ENCODE measurements around the gene TMEM117. TPM values are rescaled to one million over a fixed set of nuclear protein-coding genes. Genes with fewer than 3 reads are reported as not detected.

Gene TMEM117
- polyA plus RNA-seq, 1 donor (not counting 4 experiments of a cell fraction or from before 2014, with no cell fraction given): 8.5 TPM

DNA sequence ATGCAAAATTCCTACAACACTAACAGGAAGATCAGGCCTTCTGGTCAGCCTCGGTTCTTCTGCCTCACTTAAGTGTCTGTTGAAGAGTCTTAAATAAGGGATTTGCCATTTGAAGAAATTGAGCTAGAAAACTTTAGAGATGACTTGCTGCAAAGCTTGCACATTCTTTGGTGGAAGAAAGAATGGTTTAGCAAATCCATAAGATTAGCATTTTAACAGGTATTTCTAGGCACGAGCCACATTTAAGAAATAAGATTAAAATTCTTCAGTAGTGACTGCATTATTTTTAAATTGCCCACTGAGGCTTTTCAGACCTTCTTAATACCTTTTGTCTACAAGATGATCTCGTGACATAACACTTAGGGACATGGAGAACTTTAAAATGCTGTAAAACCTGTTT, 327.1 kb downstream of the TMEM117 start:
- dilution Hi-C loops (cut with MboI; ENCODE audit: extremely low pct_ligation_motif_present, low sequenced_read_pairs): no loop called here
- Histone ChIP-seq H3K9me3 (ENCODE audit: control insufficient read depth, low read depth, low read length) (no peaks in the 10 kb centered on the region), H3K4me3 (ENCODE audit: control insufficient read depth in 2 of 3, extremely low read depth in 1 of 3, insufficient read depth in 2 of 3, low read depth in 1 of 3, low read length in 3 of 3) (no peak overlapping the region), H3K27me3 (ENCODE audit: control insufficient read depth, extremely low read depth, insufficient read depth, low read length) (no peaks in the 10 kb centered on the region), H3K79me2 (ENCODE audit: control insufficient read depth, insufficient read depth, low read length) (no peaks in the 10 kb centered on the region), H3K4me2 (ENCODE audit: control insufficient read depth, extremely low read depth, insufficient read depth, low read depth, low read length) (no peak overlapping the region), H3K9ac (ENCODE audit: control insufficient read depth, extremely low read depth, insufficient read depth, low read length) (no peak overlapping the region), H3K27ac (ENCODE audit: control insufficient read depth, insufficient read depth, low read length) (no peak overlapping the region), H3K4me1 (ENCODE audit: control insufficient read depth, extremely low read depth, insufficient read depth, low read length) (no peaks in the 10 kb centered on the region), H4K20me1 (ENCODE audit: control insufficient read depth, extremely low read depth, insufficient read depth, low read length) (no peaks in the 10 kb centered on the region), H2AFZ (ENCODE audit: control insufficient read depth, low read length) (no peak overlapping the region), H3K36me3 (ENCODE audit: control insufficient read depth in 2 of 2, extremely low read depth in 1 of 2, insufficient read depth in 2 of 2, low read length in 2 of 2) (no peaks in the 10 kb centered on the region), H3K9me1 (ENCODE audit: control insufficient read depth, extremely low read depth, insufficient read depth, low read length) (no peaks in the 10 kb centered on the region)
- no peak for DNase-seq (ENCODE audit: low read depth, low spot score)
- FAIRE-seq: no peak
- TF ChIP-seq EZH2 (IDR thresholded peaks at IDR 0.05; ENCODE audit: low read length): no peak
- TF ChIP-seq, protein P1, sequence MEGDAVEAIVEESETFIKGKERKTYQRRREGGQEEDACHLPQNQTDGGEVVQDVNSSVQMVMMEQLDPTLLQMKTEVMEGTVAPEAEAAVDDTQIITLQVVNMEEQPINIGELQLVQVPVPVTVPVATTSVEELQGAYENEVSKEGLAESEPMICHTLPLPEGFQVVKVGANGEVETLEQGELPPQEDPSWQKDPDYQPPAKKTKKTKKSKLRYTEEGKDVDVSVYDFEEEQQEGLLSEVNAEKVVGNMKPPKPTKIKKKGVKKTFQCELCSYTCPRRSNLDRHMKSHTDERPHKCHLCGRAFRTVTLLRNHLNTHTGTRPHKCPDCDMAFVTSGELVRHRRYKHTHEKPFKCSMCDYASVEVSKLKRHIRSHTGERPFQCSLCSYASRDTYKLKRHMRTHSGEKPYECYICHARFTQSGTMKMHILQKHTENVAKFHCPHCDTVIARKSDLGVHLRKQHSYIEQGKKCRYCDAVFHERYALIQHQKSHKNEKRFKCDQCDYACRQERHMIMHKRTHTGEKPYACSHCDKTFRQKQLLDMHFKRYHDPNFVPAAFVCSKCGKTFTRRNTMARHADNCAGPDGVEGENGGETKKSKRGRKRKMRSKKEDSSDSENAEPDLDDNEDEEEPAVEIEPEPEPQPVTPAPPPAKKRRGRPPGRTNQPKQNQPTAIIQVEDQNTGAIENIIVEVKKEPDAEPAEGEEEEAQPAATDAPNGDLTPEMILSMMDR (optimal IDR thresholded peaks at IDR 0.05 in 1 of 3, IDR thresholded peaks at IDR 0.05 in 1 of 3, conservative IDR thresholded peaks at IDR 0.05 in 1 of 3; ENCODE audit: extremely low read depth in 1 of 3, insufficient read depth in 2 of 3, low read length in 3 of 3): no peak

GRCh38 chr12:44174053-44174452, 338.2 kb downstream of the TMEM117 start:
- no peaks in the 10 kb centered on the region for H4K20me1 ChIP-seq (ENCODE audit: control insufficient read depth, extremely low read depth, insufficient read depth, low read length)
- no peaks in the 10 kb centered on the region for H3K79me2 ChIP-seq (ENCODE audit: control insufficient read depth, insufficient read depth, low read length)
- H3K36me3 ChIP-seq (ENCODE audit: control insufficient read depth in 2 of 2, extremely low read depth in 1 of 2, insufficient read depth in 2 of 2, low read length in 2 of 2): no peaks in the 10 kb centered on the region
- no peak overlapping the region for H3K27ac ChIP-seq (ENCODE audit: control insufficient read depth, insufficient read depth, low read length)
- no peak overlapping the region for H3K9ac ChIP-seq (ENCODE audit: control insufficient read depth, extremely low read depth, insufficient read depth, low read length)
- no peaks in the 10 kb centered on the region for H3K9me3 ChIP-seq (ENCODE audit: control insufficient read depth, low read depth, low read length)
- TF ChIP-seq, protein P1 (optimal IDR thresholded peaks at IDR 0.05 in 1 of 3, IDR thresholded peaks at IDR 0.05 in 1 of 3, conservative IDR thresholded peaks at IDR 0.05 in 1 of 3; ENCODE audit: extremely low read depth in 1 of 3, insufficient read depth in 2 of 3, low read length in 3 of 3): no peak
- TF ChIP-seq EZH2 (IDR thresholded peaks at IDR 0.05; ENCODE audit: low read length): no peak
- no peaks in the 10 kb centered on the region for H3K9me1 ChIP-seq (ENCODE audit: control insufficient read depth, extremely low read depth, insufficient read depth, low read length)
- DNase-seq (ENCODE audit: low read depth, low spot score) (no peak), FAIRE-seq (no peak)
- dilution Hi-C loops (cut with MboI; ENCODE audit: extremely low pct_ligation_motif_present, low sequenced_read_pairs): no loop called here
- no peaks in the 10 kb centered on the region for H3K4me1 ChIP-seq (ENCODE audit: control insufficient read depth, extremely low read depth, insufficient read depth, low read length)
- no peak overlapping the region for H2AFZ ChIP-seq (ENCODE audit: control insufficient read depth, low read length)
- no peaks in the 10 kb centered on the region for H3K27me3 ChIP-seq (ENCODE audit: control insufficient read depth, extremely low read depth, insufficient read depth, low read length)
- no peak overlapping the region for H3K4me2 ChIP-seq (ENCODE audit: control insufficient read depth, extremely low read depth, insufficient read depth, low read depth, low read length)
- H3K4me3 ChIP-seq (ENCODE audit: control insufficient read depth in 2 of 3, extremely low read depth in 1 of 3, insufficient read depth in 2 of 3, low read depth in 1 of 3, low read length in 3 of 3): no peak overlapping the region

Measured in keratinocyte (primary cell).